ENCODE data around the gene ENTPD5. TPM values are rescaled to one million over a fixed set of nuclear protein-coding genes. Genes with fewer than 3 reads are reported as not detected.

Gene ENTPD5
- total RNA-seq, 1 experiment from 2014 or later: 10.6 TPM

DNA sequence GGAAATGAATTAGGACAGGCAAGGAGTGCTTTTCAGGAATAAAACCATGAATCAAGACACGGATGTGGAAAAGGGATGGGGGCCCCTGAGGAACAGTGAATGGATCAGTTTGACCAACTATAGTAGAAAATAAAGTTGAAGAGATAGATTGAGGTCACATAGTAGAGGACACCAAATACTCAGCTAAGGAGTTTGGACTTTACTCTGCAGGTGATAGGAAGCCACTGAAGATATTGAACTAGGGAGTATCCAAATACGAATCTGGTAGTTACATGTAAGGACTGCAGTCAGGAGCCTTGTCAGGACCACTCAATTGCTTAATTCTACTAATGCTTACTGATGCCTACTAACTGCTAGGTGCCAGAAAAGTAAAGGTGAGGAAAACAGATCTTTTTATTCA is 20.4 kb downstream of the ENTPD5 start:
- H3K27me3 Mint-ChIP-seq (ENCODE audit: low read depth): no peaks in the 10 kb centered on the region
- ChIA-PET CTCF (no interaction called here), POLR2A (no interaction called here)
- H3K36me3 Mint-ChIP-seq: no peaks in the 10 kb centered on the region
- ATAC-seq: no peak
- no peaks in the 10 kb centered on the region for H3K4me1 Mint-ChIP-seq
- no peaks in the 10 kb centered on the region for H3K9me3 Mint-ChIP-seq
- H3K27ac Mint-ChIP-seq: no peak overlapping the region
- no peak overlapping the region for H3K4me3 Mint-ChIP-seq
- no peak for TF ChIP-seq ZNF671 (CRISPR knock-in tag; IDR thresholded peaks at IDR 0.05)
- TF ChIP-seq AR (CRISPR knock-in tag; IDR thresholded peaks at IDR 0.05): no peak
- TF ChIP-seq, protein P1, sequence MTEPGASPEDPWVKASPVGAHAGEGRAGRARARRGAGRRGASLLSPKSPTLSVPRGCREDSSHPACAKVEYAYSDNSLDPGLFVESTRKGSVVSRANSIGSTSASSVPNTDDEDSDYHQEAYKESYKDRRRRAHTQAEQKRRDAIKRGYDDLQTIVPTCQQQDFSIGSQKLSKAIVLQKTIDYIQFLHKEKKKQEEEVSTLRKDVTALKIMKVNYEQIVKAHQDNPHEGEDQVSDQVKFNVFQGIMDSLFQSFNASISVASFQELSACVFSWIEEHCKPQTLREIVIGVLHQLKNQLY (CRISPR knock-in tag; IDR thresholded peaks at IDR 0.05): no peak
- TF ChIP-seq, protein P2, sequence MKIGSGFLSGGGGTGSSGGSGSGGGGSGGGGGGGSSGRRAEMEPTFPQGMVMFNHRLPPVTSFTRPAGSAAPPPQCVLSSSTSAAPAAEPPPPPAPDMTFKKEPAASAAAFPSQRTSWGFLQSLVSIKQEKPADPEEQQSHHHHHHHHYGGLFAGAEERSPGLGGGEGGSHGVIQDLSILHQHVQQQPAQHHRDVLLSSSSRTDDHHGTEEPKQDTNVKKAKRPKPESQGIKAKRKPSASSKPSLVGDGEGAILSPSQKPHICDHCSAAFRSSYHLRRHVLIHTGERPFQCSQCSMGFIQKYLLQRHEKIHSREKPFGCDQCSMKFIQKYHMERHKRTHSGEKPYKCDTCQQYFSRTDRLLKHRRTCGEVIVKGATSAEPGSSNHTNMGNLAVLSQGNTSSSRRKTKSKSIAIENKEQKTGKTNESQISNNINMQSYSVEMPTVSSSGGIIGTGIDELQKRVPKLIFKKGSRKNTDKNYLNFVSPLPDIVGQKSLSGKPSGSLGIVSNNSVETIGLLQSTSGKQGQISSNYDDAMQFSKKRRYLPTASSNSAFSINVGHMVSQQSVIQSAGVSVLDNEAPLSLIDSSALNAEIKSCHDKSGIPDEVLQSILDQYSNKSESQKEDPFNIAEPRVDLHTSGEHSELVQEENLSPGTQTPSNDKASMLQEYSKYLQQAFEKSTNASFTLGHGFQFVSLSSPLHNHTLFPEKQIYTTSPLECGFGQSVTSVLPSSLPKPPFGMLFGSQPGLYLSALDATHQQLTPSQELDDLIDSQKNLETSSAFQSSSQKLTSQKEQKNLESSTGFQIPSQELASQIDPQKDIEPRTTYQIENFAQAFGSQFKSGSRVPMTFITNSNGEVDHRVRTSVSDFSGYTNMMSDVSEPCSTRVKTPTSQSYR (CRISPR knock-in tag; IDR thresholded peaks at IDR 0.05): no peak
- TF ChIP-seq, protein P3, sequence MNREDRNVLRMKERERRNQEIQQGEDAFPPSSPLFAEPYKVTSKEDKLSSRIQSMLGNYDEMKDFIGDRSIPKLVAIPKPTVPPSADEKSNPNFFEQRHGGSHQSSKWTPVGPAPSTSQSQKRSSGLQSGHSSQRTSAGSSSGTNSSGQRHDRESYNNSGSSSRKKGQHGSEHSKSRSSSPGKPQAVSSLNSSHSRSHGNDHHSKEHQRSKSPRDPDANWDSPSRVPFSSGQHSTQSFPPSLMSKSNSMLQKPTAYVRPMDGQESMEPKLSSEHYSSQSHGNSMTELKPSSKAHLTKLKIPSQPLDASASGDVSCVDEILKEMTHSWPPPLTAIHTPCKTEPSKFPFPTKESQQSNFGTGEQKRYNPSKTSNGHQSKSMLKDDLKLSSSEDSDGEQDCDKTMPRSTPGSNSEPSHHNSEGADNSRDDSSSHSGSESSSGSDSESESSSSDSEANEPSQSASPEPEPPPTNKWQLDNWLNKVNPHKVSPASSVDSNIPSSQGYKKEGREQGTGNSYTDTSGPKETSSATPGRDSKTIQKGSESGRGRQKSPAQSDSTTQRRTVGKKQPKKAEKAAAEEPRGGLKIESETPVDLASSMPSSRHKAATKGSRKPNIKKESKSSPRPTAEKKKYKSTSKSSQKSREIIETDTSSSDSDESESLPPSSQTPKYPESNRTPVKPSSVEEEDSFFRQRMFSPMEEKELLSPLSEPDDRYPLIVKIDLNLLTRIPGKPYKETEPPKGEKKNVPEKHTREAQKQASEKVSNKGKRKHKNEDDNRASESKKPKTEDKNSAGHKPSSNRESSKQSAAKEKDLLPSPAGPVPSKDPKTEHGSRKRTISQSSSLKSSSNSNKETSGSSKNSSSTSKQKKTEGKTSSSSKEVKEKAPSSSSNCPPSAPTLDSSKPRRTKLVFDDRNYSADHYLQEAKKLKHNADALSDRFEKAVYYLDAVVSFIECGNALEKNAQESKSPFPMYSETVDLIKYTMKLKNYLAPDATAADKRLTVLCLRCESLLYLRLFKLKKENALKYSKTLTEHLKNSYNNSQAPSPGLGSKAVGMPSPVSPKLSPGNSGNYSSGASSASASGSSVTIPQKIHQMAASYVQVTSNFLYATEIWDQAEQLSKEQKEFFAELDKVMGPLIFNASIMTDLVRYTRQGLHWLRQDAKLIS (CRISPR knock-in tag; IDR thresholded peaks at IDR 0.05; ENCODE audit: borderline replicate concordance): no peak
- no peak for TF ChIP-seq CBFB (CRISPR knock-in tag; IDR thresholded peaks at IDR 0.05; ENCODE audit: low read depth)
- no peak for TF ChIP-seq GTF2I (CRISPR knock-in tag; conservative IDR thresholded peaks at IDR 0.05)
- TF ChIP-seq, protein P4, sequence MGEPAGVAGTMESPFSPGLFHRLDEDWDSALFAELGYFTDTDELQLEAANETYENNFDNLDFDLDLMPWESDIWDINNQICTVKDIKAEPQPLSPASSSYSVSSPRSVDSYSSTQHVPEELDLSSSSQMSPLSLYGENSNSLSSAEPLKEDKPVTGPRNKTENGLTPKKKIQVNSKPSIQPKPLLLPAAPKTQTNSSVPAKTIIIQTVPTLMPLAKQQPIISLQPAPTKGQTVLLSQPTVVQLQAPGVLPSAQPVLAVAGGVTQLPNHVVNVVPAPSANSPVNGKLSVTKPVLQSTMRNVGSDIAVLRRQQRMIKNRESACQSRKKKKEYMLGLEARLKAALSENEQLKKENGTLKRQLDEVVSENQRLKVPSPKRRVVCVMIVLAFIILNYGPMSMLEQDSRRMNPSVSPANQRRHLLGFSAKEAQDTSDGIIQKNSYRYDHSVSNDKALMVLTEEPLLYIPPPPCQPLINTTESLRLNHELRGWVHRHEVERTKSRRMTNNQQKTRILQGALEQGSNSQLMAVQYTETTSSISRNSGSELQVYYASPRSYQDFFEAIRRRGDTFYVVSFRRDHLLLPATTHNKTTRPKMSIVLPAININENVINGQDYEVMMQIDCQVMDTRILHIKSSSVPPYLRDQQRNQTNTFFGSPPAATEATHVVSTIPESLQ (CRISPR knock-in tag; IDR thresholded peaks at IDR 0.05): no peak
- TF ChIP-seq, protein P5, sequence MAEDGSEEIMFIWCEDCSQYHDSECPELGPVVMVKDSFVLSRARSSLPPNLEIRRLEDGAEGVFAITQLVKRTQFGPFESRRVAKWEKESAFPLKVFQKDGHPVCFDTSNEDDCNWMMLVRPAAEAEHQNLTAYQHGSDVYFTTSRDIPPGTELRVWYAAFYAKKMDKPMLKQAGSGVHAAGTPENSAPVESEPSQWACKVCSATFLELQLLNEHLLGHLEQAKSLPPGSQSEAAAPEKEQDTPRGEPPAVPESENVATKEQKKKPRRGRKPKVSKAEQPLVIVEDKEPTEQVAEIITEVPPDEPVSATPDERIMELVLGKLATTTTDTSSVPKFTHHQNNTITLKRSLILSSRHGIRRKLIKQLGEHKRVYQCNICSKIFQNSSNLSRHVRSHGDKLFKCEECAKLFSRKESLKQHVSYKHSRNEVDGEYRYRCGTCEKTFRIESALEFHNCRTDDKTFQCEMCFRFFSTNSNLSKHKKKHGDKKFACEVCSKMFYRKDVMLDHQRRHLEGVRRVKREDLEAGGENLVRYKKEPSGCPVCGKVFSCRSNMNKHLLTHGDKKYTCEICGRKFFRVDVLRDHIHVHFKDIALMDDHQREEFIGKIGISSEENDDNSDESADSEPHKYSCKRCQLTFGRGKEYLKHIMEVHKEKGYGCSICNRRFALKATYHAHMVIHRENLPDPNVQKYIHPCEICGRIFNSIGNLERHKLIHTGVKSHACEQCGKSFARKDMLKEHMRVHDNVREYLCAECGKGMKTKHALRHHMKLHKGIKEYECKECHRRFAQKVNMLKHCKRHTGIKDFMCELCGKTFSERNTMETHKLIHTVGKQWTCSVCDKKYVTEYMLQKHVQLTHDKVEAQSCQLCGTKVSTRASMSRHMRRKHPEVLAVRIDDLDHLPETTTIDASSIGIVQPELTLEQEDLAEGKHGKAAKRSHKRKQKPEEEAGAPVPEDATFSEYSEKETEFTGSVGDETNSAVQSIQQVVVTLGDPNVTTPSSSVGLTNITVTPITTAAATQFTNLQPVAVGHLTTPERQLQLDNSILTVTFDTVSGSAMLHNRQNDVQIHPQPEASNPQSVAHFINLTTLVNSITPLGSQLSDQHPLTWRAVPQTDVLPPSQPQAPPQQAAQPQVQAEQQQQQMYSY (CRISPR knock-in tag; IDR thresholded peaks at IDR 0.05): no peak
- no peak for DNase-seq (ENCODE audit: low spot score)

Measured in WTC11 (cell line).